Panc1 (cell line): ENCODE data around the gene ATRAID.

Experiments used
- POLR2AphosphoS5 ChIP-seq: IDR thresholded peaks from 2 replicates; pipeline ENCODE4 v1.6.1; 2012; ENCODE audit warnings: mild to moderate bottlenecking, low read depth, low read length, moderate library complexity
- TF ChIP-seq, protein P1 (sequence below): fragments of 450-650 bp; IDR thresholded peaks from 2 replicates; pipeline ENCODE4 v1.5.1; 2017; ENCODE audit warnings: mild to moderate bottlenecking
- TF ChIP-seq, protein P2 (sequence below), 2 experiments: IDR thresholded peaks; 2 replicates each; pipeline ENCODE4 v1.6.1; 2011 to 2012; ENCODE audit warnings: low read depth in 2 of 2, control low read depth in 1 of 2, low read length in 1 of 2, mild to moderate bottlenecking in 1 of 2, moderate library complexity in 1 of 2; ENCODE audit not compliant: insufficient read depth in 1 of 2

DNA sequence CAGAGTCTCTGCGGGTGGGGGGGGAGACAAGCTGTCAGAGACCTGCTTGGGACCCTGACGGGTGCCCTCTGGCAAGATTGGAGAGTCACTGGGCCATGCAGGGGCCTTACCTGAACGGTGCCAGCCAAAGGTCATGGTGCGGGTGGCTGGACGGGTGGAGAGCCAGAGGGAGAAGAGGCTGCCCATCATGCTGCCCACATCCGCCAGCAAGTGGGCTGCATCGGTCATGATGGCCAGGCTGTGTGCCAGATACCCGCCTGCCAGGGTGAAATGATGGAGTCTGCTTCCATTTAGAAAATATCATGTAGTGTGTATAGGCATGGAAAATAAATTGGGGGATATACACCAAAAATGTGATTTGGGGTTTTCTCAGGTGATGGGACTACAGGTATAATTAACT is 46.2 kb downstream of the ATRAID start:
- TF ChIP-seq, protein P1, sequence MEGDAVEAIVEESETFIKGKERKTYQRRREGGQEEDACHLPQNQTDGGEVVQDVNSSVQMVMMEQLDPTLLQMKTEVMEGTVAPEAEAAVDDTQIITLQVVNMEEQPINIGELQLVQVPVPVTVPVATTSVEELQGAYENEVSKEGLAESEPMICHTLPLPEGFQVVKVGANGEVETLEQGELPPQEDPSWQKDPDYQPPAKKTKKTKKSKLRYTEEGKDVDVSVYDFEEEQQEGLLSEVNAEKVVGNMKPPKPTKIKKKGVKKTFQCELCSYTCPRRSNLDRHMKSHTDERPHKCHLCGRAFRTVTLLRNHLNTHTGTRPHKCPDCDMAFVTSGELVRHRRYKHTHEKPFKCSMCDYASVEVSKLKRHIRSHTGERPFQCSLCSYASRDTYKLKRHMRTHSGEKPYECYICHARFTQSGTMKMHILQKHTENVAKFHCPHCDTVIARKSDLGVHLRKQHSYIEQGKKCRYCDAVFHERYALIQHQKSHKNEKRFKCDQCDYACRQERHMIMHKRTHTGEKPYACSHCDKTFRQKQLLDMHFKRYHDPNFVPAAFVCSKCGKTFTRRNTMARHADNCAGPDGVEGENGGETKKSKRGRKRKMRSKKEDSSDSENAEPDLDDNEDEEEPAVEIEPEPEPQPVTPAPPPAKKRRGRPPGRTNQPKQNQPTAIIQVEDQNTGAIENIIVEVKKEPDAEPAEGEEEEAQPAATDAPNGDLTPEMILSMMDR, result no peak
- TF ChIP-seq POLR2AphosphoS5, result no peak
- TF ChIP-seq, protein P2, sequence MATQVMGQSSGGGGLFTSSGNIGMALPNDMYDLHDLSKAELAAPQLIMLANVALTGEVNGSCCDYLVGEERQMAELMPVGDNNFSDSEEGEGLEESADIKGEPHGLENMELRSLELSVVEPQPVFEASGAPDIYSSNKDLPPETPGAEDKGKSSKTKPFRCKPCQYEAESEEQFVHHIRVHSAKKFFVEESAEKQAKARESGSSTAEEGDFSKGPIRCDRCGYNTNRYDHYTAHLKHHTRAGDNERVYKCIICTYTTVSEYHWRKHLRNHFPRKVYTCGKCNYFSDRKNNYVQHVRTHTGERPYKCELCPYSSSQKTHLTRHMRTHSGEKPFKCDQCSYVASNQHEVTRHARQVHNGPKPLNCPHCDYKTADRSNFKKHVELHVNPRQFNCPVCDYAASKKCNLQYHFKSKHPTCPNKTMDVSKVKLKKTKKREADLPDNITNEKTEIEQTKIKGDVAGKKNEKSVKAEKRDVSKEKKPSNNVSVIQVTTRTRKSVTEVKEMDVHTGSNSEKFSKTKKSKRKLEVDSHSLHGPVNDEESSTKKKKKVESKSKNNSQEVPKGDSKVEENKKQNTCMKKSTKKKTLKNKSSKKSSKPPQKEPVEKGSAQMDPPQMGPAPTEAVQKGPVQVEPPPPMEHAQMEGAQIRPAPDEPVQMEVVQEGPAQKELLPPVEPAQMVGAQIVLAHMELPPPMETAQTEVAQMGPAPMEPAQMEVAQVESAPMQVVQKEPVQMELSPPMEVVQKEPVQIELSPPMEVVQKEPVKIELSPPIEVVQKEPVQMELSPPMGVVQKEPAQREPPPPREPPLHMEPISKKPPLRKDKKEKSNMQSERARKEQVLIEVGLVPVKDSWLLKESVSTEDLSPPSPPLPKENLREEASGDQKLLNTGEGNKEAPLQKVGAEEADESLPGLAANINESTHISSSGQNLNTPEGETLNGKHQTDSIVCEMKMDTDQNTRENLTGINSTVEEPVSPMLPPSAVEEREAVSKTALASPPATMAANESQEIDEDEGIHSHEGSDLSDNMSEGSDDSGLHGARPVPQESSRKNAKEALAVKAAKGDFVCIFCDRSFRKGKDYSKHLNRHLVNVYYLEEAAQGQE (IDR thresholded peaks at IDR 0.05; ENCODE audit: insufficient read depth in 1 of 2, low read depth in 2 of 2, low read length in 1 of 2), result no peak
